ENCODE data around the gene AVPR1B. TPM values are rescaled to one million over a fixed set of nuclear protein-coding genes. Genes with fewer than 3 reads are reported as not detected.
"Not testable (repeated sequence)": the region's sequence is repeated elsewhere in the genome, so short reads cannot be mapped to it uniquely, and the experiment has no call there.

Gene AVPR1B
- total RNA-seq, 1 experiment from 2014 or later = not detected

DNA sequence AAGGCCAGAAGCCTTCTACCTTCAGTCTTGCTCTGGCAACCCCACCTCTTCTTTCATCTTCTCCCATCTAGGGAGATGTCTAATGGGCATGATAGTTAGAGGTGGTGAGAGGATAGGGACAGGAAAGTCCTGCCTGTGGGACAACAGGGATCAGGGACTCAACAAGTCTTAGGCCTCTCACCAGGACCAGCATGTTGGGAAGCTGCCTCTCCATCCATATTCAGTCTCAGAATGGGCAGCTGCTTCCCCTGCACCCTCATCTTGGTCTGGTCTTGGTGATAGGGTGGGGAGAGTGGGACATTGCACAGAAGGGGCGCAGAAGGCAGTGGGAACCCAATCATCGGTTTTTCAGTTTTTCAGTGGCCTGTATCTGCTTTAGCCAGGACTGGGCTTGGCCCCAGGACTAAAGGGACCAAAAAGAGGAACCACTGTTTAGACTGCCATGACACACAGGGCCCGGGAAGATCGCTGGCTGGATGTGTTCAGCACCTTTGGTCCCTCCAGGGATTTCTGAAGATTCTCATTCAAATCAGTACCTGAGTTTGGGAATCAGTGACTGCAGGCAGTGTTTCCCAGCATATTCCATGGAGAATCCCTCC is 51.5 kb downstream of the AVPR1B start:
- DNase-seq (ENCODE audit: low read depth, low spot score) = no peak
- in situ Hi-C loops (cut with HindIII; ENCODE audit: low pct_unique_long_range_greater_than_20kb, low sequenced_read_pairs) = no loop called here

DNA sequence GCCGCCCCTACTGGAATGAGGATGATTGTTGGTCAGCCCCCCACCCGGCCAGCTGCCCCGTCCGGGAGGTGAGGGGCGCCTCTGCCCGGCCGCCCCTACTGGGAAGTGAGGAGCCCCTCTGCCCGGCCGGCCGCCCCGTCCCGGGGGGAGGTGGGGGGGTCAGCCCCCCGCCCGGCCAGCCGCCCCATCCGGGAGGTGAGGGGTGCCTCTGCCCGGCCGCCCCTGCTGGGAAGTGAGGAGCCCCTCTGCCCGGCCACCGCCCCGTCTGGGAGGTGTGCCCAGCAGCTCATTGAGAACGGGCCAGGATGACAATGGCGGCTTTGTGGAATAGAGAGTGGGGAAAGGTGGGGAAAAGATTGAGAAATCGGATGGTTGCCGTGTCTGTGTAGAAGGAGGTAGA is 52.7 kb downstream of the AVPR1B start:
- in situ Hi-C loops (cut with HindIII; ENCODE audit: low pct_unique_long_range_greater_than_20kb, low sequenced_read_pairs); DNase-seq (ENCODE audit: low read depth, low spot score): not testable (repeated sequence)

- DNase-seq (ENCODE audit: low read depth, low spot score); in situ Hi-C loops (cut with HindIII; ENCODE audit: low pct_unique_long_range_greater_than_20kb, low sequenced_read_pairs): not testable (repeated sequence)
Measured at GRCh38 chr1:206064001-206064400, 53.2 kb downstream of the AVPR1B start.

GRCh38 chr1:206062464-206062863 is 54.7 kb downstream of the AVPR1B start:
- in situ Hi-C loops (cut with HindIII; ENCODE audit: low pct_unique_long_range_greater_than_20kb, low sequenced_read_pairs) = no loop called here
- DNase-seq (ENCODE audit: low read depth, low spot score) = no peak

- in situ Hi-C loops (cut with HindIII; ENCODE audit: low pct_unique_long_range_greater_than_20kb, low sequenced_read_pairs) = no loop called here
- DNase-seq (ENCODE audit: low read depth, low spot score) = no peak
Measured at GRCh38 chr1:206060844-206061243, 56.3 kb downstream of the AVPR1B start.

Small RNAs within 50 kb of the gene (small RNA-seq; reads per million reads assigned to genes)
- 0 to 0.02 reads per million in 2 experiments for gene RF00271

Other genes with a start within 250 kb of the AVPR1B start
- gene SLC26A9, start 173.9 kb downstream of the AVPR1B start, total RNA-seq (2014; rRNA removed; shearing (Covaris generic)) = not detected in 2 replicates
- 2.6 and 3.4 TPM in 2 replicates for gene RAB7B, start 114.0 kb downstream of the AVPR1B start, total RNA-seq (2014; rRNA removed; shearing (Covaris generic))
- 0.19 TPM in 1 of 2 replicates, not detected in the other for gene CTSE, start 93.5 kb downstream of the AVPR1B start, total RNA-seq (2014; rRNA removed; shearing (Covaris generic))
- not detected in 2 replicates for gene RHEX, start 64.2 kb downstream of the AVPR1B start, total RNA-seq (2014; rRNA removed; shearing (Covaris generic))
- 3.7 and 6.4 TPM in 2 replicates for gene FAM72A, start 85.5 kb upstream of the AVPR1B start, total RNA-seq (2014; rRNA removed; shearing (Covaris generic))
- 38.9 and 55.3 TPM in 2 replicates for gene SRGAP2, start 86.2 kb upstream of the AVPR1B start, total RNA-seq (2014; rRNA removed; shearing (Covaris generic))